ENCODE measurements around the gene UCK2.

UCK2 gene

DNA sequence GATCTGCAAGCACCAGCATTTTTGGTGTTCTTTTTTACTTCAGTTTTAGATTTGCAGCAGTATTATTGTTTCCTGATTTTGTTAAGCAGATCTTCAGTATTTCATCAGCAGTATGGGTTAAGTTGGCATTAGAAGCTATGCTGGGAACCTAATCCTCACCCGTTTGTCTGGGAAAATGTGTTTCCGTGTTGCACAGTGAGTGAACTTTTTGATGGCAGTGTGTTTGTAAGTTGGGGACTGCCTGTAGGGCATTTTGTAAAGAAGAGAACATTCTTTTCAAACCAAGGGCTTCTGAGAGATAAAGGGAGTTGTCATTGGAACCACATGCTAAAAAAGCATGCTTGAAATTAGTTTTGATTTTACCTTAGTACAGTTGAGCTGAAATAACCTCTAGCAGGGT lies 35.9 kb downstream of the UCK2 start:
- no peak overlapping the region for H3K27ac ChIP-seq
- TF ChIP-seq ZFX (IDR thresholded peaks at IDR 0.05) = no peak
- TF ChIP-seq, protein P1, sequence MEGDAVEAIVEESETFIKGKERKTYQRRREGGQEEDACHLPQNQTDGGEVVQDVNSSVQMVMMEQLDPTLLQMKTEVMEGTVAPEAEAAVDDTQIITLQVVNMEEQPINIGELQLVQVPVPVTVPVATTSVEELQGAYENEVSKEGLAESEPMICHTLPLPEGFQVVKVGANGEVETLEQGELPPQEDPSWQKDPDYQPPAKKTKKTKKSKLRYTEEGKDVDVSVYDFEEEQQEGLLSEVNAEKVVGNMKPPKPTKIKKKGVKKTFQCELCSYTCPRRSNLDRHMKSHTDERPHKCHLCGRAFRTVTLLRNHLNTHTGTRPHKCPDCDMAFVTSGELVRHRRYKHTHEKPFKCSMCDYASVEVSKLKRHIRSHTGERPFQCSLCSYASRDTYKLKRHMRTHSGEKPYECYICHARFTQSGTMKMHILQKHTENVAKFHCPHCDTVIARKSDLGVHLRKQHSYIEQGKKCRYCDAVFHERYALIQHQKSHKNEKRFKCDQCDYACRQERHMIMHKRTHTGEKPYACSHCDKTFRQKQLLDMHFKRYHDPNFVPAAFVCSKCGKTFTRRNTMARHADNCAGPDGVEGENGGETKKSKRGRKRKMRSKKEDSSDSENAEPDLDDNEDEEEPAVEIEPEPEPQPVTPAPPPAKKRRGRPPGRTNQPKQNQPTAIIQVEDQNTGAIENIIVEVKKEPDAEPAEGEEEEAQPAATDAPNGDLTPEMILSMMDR (conservative IDR thresholded peaks at IDR 0.05) = no peak

GRCh38 chr1:165865633-165866340 lies 38.4 kb downstream of the UCK2 start:
- H3K27ac ChIP-seq = no peak overlapping the region
- TF ChIP-seq, protein P1 (conservative IDR thresholded peaks at IDR 0.05) = no peak
- no peak for TF ChIP-seq ZFX (IDR thresholded peaks at IDR 0.05)

- H3K27ac ChIP-seq = no peak overlapping the region
- no peak for TF ChIP-seq ZFX (IDR thresholded peaks at IDR 0.05)
- TF ChIP-seq, protein P1 (conservative IDR thresholded peaks at IDR 0.05) = no peak
Measured at GRCh38 chr1:165869343-165869742, 41.9 kb downstream of the UCK2 start.

DNA sequence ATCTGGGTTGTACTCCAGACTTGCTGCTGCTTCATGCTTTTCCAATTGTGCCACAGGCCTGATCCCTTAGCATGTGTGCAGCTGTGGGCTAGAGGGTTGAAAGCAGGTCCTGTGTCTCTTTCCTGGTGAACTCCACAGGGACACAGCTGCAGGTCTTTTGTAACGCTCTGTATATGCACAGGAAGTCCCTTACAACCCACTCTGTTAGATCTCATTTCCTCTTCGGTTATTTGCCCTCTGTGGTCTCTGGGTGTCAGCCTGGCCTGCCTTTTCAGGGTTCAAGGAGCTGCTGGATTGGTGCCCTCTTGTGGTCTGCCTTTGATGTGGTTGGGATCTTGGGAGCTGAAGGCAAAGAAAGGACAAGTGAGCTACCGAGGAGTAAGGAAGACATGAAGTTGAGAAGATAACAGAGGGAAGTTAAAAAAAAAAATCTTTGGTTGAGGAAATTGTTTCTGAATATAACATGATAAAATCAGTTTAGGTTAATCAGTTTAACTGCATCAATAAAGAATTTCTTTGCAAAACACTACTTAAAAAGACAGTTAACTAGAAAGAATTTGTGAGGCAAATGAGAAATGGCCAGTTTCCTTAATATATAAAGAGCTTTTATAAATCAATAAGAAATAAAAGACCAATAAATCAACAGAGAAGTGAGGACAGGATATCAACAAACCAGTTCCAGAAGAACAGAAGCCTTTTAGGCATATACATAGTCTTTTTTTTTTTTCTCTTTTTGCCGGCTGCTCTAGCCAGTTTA lies 44.1 kb downstream of the UCK2 start:
- TF ChIP-seq ZFX (IDR thresholded peaks at IDR 0.05) = no peak
- TF ChIP-seq, protein P1 (conservative IDR thresholded peaks at IDR 0.05) = peak; percentile 26; the same call in 1 of the 2 replicates
- no peak overlapping the region for H3K27ac ChIP-seq

GRCh38 chr1:165873481-165873880 lies 46.1 kb downstream of the UCK2 start:
- no peak for TF ChIP-seq ZFX (IDR thresholded peaks at IDR 0.05)
- TF ChIP-seq, protein P1 (conservative IDR thresholded peaks at IDR 0.05) = no peak
- H3K27ac ChIP-seq = no peak overlapping the region

DNA sequence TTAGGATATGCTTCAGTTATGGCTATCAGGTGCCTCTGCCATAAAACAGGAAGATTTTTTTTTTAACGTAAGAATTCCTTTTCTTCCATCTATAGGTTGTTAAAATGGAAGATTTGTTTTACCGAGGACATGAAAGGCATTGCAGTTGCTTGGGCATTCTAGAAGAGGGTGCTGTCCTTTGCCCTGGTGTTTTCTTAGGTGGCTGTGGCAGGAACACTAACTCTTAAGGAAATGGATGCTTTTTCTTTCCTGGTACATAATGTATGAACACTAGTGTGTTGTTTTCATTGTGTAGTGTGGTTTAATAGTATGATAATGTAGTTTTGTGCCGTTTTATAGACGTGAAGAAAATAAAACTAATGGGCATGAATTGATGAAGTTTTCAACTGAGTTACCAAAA lies 47.2 kb downstream of the UCK2 start:
- TF ChIP-seq, protein P1 (conservative IDR thresholded peaks at IDR 0.05) = no peak
- no peak for TF ChIP-seq ZFX (IDR thresholded peaks at IDR 0.05)
- H3K27ac ChIP-seq = no peak overlapping the region

GRCh38 chr1:165875171-165875570 lies 47.8 kb downstream of the UCK2 start:
- H3K27ac ChIP-seq = no peak overlapping the region
- TF ChIP-seq ZFX (IDR thresholded peaks at IDR 0.05) = no peak
- TF ChIP-seq, protein P1 (conservative IDR thresholded peaks at IDR 0.05) = no peak
